Astrocyte (in vitro differentiated cells and primary cell): Measurements from ENCODE around the gene SLC44A5. TPM values are rescaled to one million over a fixed set of nuclear protein-coding genes. Genes with fewer than 3 reads are reported as not detected.
A peak's percentile ranks its signal among the peaks of the same experiment; 100 is the strongest.

ENCODE experiments used
- DNase-seq: peaks from one replicate; pipeline ENCODE4 v3.0.0-alpha.2; 2010; ENCODE audit warnings: low read depth
- FAIRE-seq: peaks from 2 replicates; lab custom pipeline; 2011; peaks lifted over from hg19 to GRCh38; lab: Jason Lieb, UNC
- H2AFZ ChIP-seq: 2 replicates; pipeline ENCODE4 v1.6.0; 2012; ENCODE audit warnings: low read depth, low read length, inconsistent platforms
- H3K27ac ChIP-seq: 2 replicates; pipeline ENCODE4 v1.5.1; 2011; ENCODE audit warnings: low read depth, low read length, inconsistent platforms
- H3K27me3 ChIP-seq: 2 replicates; pipeline ENCODE4 v1.6.0; 2011; ENCODE audit warnings: low read length, inconsistent platforms; ENCODE audit not compliant: insufficient read depth
- H3K36me3 ChIP-seq: 2 replicates; pipeline ENCODE4 v1.5.1; 2011; ENCODE audit warnings: low read length, inconsistent platforms; ENCODE audit not compliant: insufficient read depth
- H3K4me1 ChIP-seq: 2 replicates; pipeline ENCODE4 v1.5.1; 2011; ENCODE audit warnings: low read length, inconsistent platforms; ENCODE audit not compliant: insufficient read depth
- H3K4me2 ChIP-seq: 2 replicates; pipeline ENCODE4 v1.6.0; 2012; ENCODE audit warnings: low read length, inconsistent platforms
- H3K4me3 ChIP-seq: 2 replicates; pipeline ENCODE4 v1.5.1; 2011; ENCODE audit warnings: low read depth, mild to moderate bottlenecking, low read length, inconsistent platforms; ENCODE audit not compliant: insufficient read depth
- H3K79me2 ChIP-seq: 2 replicates; pipeline ENCODE4 v1.6.0; 2012; ENCODE audit warnings: mild to moderate bottlenecking, low read length, inconsistent platforms; ENCODE audit not compliant: insufficient read depth
- H3K9ac ChIP-seq: 2 replicates; pipeline ENCODE4 v1.6.0; 2012; ENCODE audit warnings: mild to moderate bottlenecking, low read length, inconsistent platforms
- H3K9me3 ChIP-seq: 2 replicates; pipeline ENCODE4 v1.5.1; 2012; ENCODE audit warnings: low read depth, mild to moderate bottlenecking, low read length, inconsistent platforms; ENCODE audit not compliant: insufficient read depth
- H4K20me1 ChIP-seq: 2 replicates; pipeline ENCODE4 v1.6.0; 2012; ENCODE audit warnings: low read length, inconsistent platforms; ENCODE audit not compliant: insufficient read depth
- H3K27ac Mint-ChIP-seq: one replicate; pipeline ENCODE4 v1.8.0; 2021; ENCODE audit warnings: mild to moderate bottlenecking, mixed read lengths; ENCODE audit not compliant: unreplicated experiment
- H3K27me3 Mint-ChIP-seq: one replicate; pipeline ENCODE4 v1.8.0; 2021; ENCODE audit warnings: low read depth, mixed read lengths; ENCODE audit not compliant: unreplicated experiment
- H3K36me3 Mint-ChIP-seq: one replicate; pipeline ENCODE4 v1.8.0; 2021; ENCODE audit warnings: low read depth, mixed read lengths; ENCODE audit not compliant: unreplicated experiment
- H3K4me1 Mint-ChIP-seq: one replicate; pipeline ENCODE4 v1.8.0; 2021; ENCODE audit warnings: low read depth, mixed read lengths; ENCODE audit not compliant: unreplicated experiment
- H3K4me3 Mint-ChIP-seq: one replicate; pipeline ENCODE4 v1.8.0; 2021; ENCODE audit warnings: mild to moderate bottlenecking, moderate library complexity, mixed read lengths; ENCODE audit not compliant: unreplicated experiment
- H3K9me3 Mint-ChIP-seq: one replicate; pipeline ENCODE4 v1.8.0; 2021; ENCODE audit warnings: mild to moderate bottlenecking, mixed read lengths; ENCODE audit not compliant: unreplicated experiment
- EZH2 ChIP-seq: IDR thresholded peaks from 2 replicates; pipeline ENCODE4 v1.6.1; 2012; ENCODE audit warnings: mild to moderate bottlenecking, low read length, inconsistent platforms; ENCODE audit not compliant: insufficient read depth
- total RNA-seq: library from RNA; stranded (reverse); gene quantifications from 2 replicates; pipeline ENCODE4 v1.2.1, GENCODE V29; 2021
- TF ChIP-seq, protein P1 (sequence below): IDR thresholded peaks from 2 replicates; pipeline ENCODE4 v1.5.1; 2011; ENCODE audit warnings: low read depth, mild to moderate bottlenecking, inconsistent platforms, low read length, moderate library complexity; ENCODE audit not compliant: insufficient read depth

The SLC44A5 gene
- total RNA-seq, 1 donor from 2014 or later: 2.2 TPM

DNA sequence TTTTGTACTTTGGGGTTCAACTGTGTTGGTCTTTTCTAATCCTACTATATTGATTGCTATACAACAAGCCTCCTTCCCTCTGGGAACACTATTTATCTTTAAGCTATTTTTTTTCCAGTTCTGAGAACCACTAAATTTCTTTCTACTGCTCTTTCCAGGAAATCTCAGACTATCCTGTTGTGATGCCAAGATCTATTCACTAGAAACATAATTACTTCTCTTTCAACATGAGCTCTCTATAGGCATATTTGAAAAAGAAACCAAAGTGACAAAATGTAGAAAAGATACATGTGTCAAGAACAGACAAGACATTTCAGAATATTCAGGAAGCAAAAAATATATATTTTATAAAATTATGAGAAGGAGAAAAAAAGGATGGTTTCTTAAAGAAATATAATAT lies 82.9 kb downstream of the SLC44A5 start:
- Histone ChIP-seq H3K27me3 (no peaks in the 10 kb centered on the region), H2AFZ (no peak overlapping the region), H3K9ac (no peak overlapping the region), H3K4me1 (no peaks in the 10 kb centered on the region), H3K4me2 (no peak overlapping the region), H3K4me3 (no peak overlapping the region), H4K20me1 (no peaks in the 10 kb centered on the region), H3K79me2 (no peaks in the 10 kb centered on the region), H3K36me3 (no peaks in the 10 kb centered on the region), H3K27ac (no peak overlapping the region), H3K9me3 (no peaks in the 10 kb centered on the region)
- Mint-ChIP-seq H3K4me3 (no peak overlapping the region), H3K4me1 (peaks cover 1% of the 10 kb centered on the region), H3K27ac (no peak overlapping the region), H3K9me3 (no peaks in the 10 kb centered on the region), H3K27me3 (no peaks in the 10 kb centered on the region), H3K36me3 (no peaks in the 10 kb centered on the region)
- FAIRE-seq (no peak), DNase-seq (no peak)
- no peak for TF ChIP-seq EZH2

DNA sequence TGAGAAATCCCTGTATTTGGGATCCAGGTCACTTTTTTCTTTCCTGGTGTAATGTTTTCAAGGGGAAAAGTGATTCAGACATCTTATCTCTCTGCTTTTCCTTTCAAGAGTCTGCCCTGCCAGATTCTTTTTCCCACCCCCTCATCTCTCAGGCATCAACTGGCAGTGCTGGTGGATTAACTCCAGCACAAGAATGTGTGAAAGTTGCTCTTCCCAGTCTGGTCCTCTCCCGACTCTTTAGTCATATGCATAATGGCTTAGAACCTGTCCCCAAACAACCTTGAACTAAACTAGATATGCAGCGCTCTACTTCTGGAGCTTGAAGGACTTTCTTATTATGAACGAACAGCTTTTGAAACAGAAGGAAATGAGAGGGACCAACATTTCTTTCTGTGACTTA lies 88.5 kb downstream of the SLC44A5 start:
- Mint-ChIP-seq H3K27me3 (no peaks in the 10 kb centered on the region), H3K4me3 (no peak overlapping the region), H3K4me1 (peaks cover 25% of the 10 kb centered on the region), H3K36me3 (no peaks in the 10 kb centered on the region), H3K27ac (peak overlapping the region; percentile 29), H3K9me3 (no peaks in the 10 kb centered on the region)
- Histone ChIP-seq H2AFZ (no peak overlapping the region), H3K9ac (no peak overlapping the region), H3K27ac (peak overlapping the region; percentile 57), H3K4me3 (no peak overlapping the region), H3K27me3 (no peaks in the 10 kb centered on the region), H4K20me1 (no peaks in the 10 kb centered on the region), H3K4me2 (peak overlapping the region; percentile 34), H3K9me3 (no peaks in the 10 kb centered on the region), H3K79me2 (no peaks in the 10 kb centered on the region), H3K36me3 (no peaks in the 10 kb centered on the region), H3K4me1 (peaks cover 5% of the 10 kb centered on the region)
- no peak for FAIRE-seq
- DNase-seq: peak; percentile 91
- TF ChIP-seq EZH2: no peak
- TF ChIP-seq, protein P1, sequence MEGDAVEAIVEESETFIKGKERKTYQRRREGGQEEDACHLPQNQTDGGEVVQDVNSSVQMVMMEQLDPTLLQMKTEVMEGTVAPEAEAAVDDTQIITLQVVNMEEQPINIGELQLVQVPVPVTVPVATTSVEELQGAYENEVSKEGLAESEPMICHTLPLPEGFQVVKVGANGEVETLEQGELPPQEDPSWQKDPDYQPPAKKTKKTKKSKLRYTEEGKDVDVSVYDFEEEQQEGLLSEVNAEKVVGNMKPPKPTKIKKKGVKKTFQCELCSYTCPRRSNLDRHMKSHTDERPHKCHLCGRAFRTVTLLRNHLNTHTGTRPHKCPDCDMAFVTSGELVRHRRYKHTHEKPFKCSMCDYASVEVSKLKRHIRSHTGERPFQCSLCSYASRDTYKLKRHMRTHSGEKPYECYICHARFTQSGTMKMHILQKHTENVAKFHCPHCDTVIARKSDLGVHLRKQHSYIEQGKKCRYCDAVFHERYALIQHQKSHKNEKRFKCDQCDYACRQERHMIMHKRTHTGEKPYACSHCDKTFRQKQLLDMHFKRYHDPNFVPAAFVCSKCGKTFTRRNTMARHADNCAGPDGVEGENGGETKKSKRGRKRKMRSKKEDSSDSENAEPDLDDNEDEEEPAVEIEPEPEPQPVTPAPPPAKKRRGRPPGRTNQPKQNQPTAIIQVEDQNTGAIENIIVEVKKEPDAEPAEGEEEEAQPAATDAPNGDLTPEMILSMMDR: no peak

DNA sequence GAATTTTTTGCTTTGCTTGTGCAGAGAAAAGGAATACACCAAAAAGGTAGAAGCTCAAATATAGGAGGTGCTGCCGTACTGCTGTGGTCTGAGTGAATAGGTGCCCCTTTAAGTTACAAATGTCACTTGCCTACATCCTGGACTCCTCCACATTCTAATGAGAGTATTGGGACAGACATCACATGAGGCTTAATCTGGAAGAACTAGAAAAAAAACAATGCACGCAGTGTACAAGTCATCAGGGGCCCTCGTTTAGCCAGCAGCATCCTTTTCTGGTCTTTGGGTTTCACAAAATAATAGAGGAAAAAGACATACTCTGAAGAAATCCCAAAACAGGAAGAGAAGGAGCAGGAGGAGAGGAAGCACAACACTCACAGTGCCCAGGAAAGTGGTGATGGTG lies 89.3 kb downstream of the SLC44A5 start:
- TF ChIP-seq, protein P1: no peak
- no peak for TF ChIP-seq EZH2
- Mint-ChIP-seq H3K4me1 (peaks cover 25% of the 10 kb centered on the region), H3K27me3 (no peaks in the 10 kb centered on the region), H3K27ac (peak overlapping the region; percentile 60), H3K36me3 (no peaks in the 10 kb centered on the region), H3K9me3 (no peaks in the 10 kb centered on the region), H3K4me3 (no peak overlapping the region)
- Histone ChIP-seq H3K9ac (no peak overlapping the region), H3K4me2 (no peak overlapping the region), H3K9me3 (no peaks in the 10 kb centered on the region), H3K27me3 (no peaks in the 10 kb centered on the region), H3K36me3 (no peaks in the 10 kb centered on the region), H2AFZ (no peak overlapping the region), H4K20me1 (no peaks in the 10 kb centered on the region), H3K4me3 (no peak overlapping the region), H3K27ac (peak overlapping the region; percentile 46), H3K79me2 (no peaks in the 10 kb centered on the region), H3K4me1 (peaks cover 5% of the 10 kb centered on the region)
- FAIRE-seq (no peak), DNase-seq (no peak)
